ENCODE measurements around the gene CRLF2. TPM values are rescaled to one million over a fixed set of nuclear protein-coding genes. Genes with fewer than 3 reads are reported as not detected.
A peak's percentile ranks its signal among the peaks of the same experiment; 100 is the strongest.

Gene CRLF2
- total and polyA plus RNA-seq, 2 experiments from 2014 or later: not detected

DNA sequence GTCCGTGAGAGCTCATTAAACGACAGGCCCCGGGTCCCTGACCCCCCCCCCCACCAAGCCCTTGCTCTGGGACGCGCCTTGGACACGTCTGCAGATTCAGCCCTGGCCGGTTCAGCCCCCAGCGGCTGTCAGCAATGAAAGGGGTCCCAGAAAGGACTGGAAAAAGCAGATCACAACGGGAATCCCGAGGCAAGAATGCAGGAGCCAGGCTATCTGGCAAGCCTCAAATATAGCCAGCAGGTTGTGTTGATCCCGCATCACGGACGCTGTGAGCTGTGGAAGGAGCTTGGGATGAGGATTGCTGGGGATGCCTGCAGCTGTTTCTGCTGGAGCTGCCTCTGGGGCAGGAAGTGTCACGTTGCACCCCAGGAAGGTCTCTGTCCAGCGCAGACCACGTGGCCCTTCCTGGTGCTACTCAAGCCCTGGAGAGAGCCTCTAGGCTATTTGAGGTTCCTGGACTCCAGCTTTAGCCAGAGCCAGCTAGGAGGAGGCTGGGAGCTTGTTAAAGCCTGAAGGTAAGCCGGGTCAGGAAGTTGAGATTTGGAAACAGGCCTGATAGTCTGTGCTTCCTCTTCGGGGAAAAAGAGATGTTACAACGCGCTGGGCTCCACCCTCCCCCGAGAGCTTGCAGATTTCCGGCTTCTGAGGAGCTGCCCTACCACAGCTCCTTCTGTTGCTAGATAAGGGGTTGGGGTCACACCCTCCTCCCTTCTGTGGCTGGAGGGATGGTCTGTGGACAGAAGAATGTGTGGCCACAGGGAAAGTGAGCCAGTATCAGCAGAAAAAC is 36.8 kb upstream of the CRLF2 start:
- H3K9me2 ChIP-seq (ENCODE audit: insufficient read depth): peaks cover 3% of the 10 kb centered on the region; the same call in 1 of the 2 replicates
- H2AFZ ChIP-seq: no peak overlapping the region
- peaks cover 12% of the 10 kb centered on the region for H3K4me1 ChIP-seq (ENCODE audit: insufficient read depth)
- no peaks in the 10 kb centered on the region for H3K27me3 ChIP-seq (ENCODE audit: insufficient read depth)
- H3K9me3 Mint-ChIP-seq: peaks cover 79% of the 10 kb centered on the region
- no peak overlapping the region for H3K27ac Mint-ChIP-seq
- 0 out of 3 replicates have a peak overlapping the region, but pooled peaks have one; percentile 9 for H3K4me3 Mint-ChIP-seq
- H3K79me2 ChIP-seq (replicated peaks; ENCODE audit: insufficient read depth): peaks cover 11% of the 10 kb centered on the region
- 0 out of 2 replicates have a peak, but pooled peaks cover 6% of the 10 kb centered on the region for H3K36me3 ChIP-seq (ENCODE audit: insufficient read depth)
- peaks cover 19% of the 10 kb centered on the region for H3K27me3 Mint-ChIP-seq (ENCODE audit: insufficient read depth, low read depth, poor library complexity)
- H3K27ac ChIP-seq (ENCODE audit: low read depth): peak overlapping the region; percentile 100
- no peaks in the 10 kb centered on the region for H3K4me1 Mint-ChIP-seq
- H3F3A ChIP-seq (replicated peaks; ENCODE audit: low read depth): peaks cover 19% of the 10 kb centered on the region
- DNase-seq (ENCODE audit: low spot score) (peak; percentile 86), ATAC-seq (peak; percentile 67)
- H3K36me3 Mint-ChIP-seq (ENCODE audit: low read depth): peaks cover 35% of the 10 kb centered on the region
- peak overlapping the region; percentile 60 for H3K4me3 ChIP-seq
- H3K4me2 ChIP-seq: peak overlapping the region; percentile 88
- TF ChIP-seq, protein P1, sequence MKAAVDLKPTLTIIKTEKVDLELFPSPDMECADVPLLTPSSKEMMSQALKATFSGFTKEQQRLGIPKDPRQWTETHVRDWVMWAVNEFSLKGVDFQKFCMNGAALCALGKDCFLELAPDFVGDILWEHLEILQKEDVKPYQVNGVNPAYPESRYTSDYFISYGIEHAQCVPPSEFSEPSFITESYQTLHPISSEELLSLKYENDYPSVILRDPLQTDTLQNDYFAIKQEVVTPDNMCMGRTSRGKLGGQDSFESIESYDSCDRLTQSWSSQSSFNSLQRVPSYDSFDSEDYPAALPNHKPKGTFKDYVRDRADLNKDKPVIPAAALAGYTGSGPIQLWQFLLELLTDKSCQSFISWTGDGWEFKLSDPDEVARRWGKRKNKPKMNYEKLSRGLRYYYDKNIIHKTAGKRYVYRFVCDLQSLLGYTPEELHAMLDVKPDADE (IDR thresholded peaks at IDR 0.05): peak; percentile 37; the same call in 1 of the 2 replicates
- no peak for TF ChIP-seq JUNB (IDR thresholded peaks at IDR 0.05; ENCODE audit: unreplicated experiment)
- TF ChIP-seq POLR2AphosphoS5 (IDR thresholded peaks at IDR 0.05; ENCODE audit: low read depth): peak; percentile 56
- TF ChIP-seq, protein P2, sequence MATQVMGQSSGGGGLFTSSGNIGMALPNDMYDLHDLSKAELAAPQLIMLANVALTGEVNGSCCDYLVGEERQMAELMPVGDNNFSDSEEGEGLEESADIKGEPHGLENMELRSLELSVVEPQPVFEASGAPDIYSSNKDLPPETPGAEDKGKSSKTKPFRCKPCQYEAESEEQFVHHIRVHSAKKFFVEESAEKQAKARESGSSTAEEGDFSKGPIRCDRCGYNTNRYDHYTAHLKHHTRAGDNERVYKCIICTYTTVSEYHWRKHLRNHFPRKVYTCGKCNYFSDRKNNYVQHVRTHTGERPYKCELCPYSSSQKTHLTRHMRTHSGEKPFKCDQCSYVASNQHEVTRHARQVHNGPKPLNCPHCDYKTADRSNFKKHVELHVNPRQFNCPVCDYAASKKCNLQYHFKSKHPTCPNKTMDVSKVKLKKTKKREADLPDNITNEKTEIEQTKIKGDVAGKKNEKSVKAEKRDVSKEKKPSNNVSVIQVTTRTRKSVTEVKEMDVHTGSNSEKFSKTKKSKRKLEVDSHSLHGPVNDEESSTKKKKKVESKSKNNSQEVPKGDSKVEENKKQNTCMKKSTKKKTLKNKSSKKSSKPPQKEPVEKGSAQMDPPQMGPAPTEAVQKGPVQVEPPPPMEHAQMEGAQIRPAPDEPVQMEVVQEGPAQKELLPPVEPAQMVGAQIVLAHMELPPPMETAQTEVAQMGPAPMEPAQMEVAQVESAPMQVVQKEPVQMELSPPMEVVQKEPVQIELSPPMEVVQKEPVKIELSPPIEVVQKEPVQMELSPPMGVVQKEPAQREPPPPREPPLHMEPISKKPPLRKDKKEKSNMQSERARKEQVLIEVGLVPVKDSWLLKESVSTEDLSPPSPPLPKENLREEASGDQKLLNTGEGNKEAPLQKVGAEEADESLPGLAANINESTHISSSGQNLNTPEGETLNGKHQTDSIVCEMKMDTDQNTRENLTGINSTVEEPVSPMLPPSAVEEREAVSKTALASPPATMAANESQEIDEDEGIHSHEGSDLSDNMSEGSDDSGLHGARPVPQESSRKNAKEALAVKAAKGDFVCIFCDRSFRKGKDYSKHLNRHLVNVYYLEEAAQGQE (IDR thresholded peaks at IDR 0.05; ENCODE audit: unreplicated experiment): peak; percentile 59
- TF ChIP-seq STAT1 (IDR thresholded peaks at IDR 0.05; ENCODE audit: unreplicated experiment): no peak
- no peak for TF ChIP-seq EZH2 (IDR thresholded peaks at IDR 0.05; ENCODE audit: low read depth, unreplicated experiment)
- TF ChIP-seq ZNF114 (CRISPR knock-in tag; IDR thresholded peaks at IDR 0.05): 0 out of 2 replicates have a peak, but pooled peaks have one; percentile 18
- H4K20me1 ChIP-seq (replicated peaks; ENCODE audit: insufficient read depth): no peaks in the 10 kb centered on the region

DNA sequence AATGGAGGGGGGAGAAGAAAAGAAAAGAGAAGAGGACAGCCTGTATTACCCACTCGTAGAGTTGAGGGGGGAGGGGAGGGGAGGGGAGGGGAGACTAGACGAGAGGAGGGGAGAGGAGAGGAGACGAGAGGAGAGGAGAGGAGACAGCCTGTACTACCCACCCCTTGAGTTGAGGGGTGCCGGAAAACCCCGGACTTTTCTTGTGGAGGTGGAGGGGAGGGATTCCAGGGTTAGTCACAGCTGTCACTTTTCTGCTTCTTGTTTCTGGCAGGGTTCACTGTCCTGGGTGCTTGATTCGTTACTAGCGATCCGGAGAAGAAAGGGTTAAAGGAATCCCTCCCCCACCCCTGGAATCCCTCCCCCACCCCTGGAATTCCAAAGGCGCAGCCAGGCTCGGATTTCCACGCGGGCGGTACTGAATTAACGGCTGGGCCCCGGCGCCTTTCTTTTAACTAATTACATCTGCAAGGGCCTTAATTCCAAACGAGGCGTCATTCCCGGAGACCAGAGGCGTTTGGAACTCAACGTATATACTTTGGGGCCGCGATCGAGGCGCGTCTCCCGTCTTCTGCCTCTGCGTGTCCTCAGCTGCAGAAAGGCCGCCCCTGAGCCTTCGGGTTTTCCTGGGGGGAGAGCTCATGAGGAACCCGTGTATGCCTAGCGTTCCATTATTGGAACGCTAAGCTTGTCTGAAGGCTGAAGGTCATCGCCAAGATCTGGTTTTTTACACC is 36.0 kb upstream of the CRLF2 start:
- ATAC-seq (peak; percentile 67), DNase-seq (ENCODE audit: low spot score) (peak; percentile 99)
- H3K27me3 Mint-ChIP-seq (ENCODE audit: insufficient read depth, low read depth, poor library complexity): peaks cover 14% of the 10 kb centered on the region
- no peaks in the 10 kb centered on the region for H3K4me1 Mint-ChIP-seq
- 0 out of 2 replicates have a peak, but pooled peaks cover 6% of the 10 kb centered on the region for H3K36me3 ChIP-seq (ENCODE audit: insufficient read depth)
- no peaks in the 10 kb centered on the region for H4K20me1 ChIP-seq (replicated peaks; ENCODE audit: insufficient read depth)
- peaks cover 24% of the 10 kb centered on the region for H3F3A ChIP-seq (replicated peaks; ENCODE audit: low read depth)
- peaks cover 32% of the 10 kb centered on the region for H3K36me3 Mint-ChIP-seq (ENCODE audit: low read depth)
- H3K4me3 Mint-ChIP-seq: peak overlapping the region; percentile 45; the same call in 2 of the 3 replicates
- H3K9me2 ChIP-seq (ENCODE audit: insufficient read depth): peaks cover 3% of the 10 kb centered on the region; the same call in 1 of the 2 replicates
- H3K4me2 ChIP-seq: peak overlapping the region; percentile 88
- peaks cover 79% of the 10 kb centered on the region for H3K9me3 Mint-ChIP-seq
- H2AFZ ChIP-seq: no peak overlapping the region
- peaks cover 11% of the 10 kb centered on the region for H3K79me2 ChIP-seq (replicated peaks; ENCODE audit: insufficient read depth)
- peak overlapping the region; percentile 60 for H3K4me3 ChIP-seq
- peak overlapping the region; percentile 100 for H3K27ac ChIP-seq (ENCODE audit: low read depth)
- H3K27ac Mint-ChIP-seq: no peak overlapping the region
- H3K27me3 ChIP-seq (ENCODE audit: insufficient read depth): no peaks in the 10 kb centered on the region
- H3K4me1 ChIP-seq (ENCODE audit: insufficient read depth): peaks cover 20% of the 10 kb centered on the region
- TF ChIP-seq, protein P1 (IDR thresholded peaks at IDR 0.05): 0 out of 2 replicates have a peak, but pooled peaks have one; percentile 19

Data from GM23338 (cell line).